CD4-positive, alpha-beta T cell (primary cell): ENCODE results near the gene ING3. TPM values are rescaled to one million over a fixed set of nuclear protein-coding genes. Genes with fewer than 3 reads are reported as not detected.

Experiments
- ATAC-seq: fragments of 200-7000 bp; cut with Tn5 transposase; one replicate; pipeline ENCODE4 v1.10.0; 2022; ENCODE audit warnings: mild to moderate bottlenecking; ENCODE audit not compliant: poor library complexity
- CTCF ChIA-PET: fragments of 350-600 bp; sonication (Branson Sonifier 250); formaldehyde crosslinking; loops from one replicate; lab custom pipeline; 2021; ENCODE audit warnings: antibody characterized with exemption, inconsistent platforms; lab: Charles Lee
- POLR2A ChIA-PET: fragments of 350-600 bp; sonication (Branson Sonifier 250); formaldehyde crosslinking; loops from one replicate; lab custom pipeline; 2021; ENCODE audit warnings: antibody characterized with exemption, inconsistent platforms; lab: Charles Lee
- DNase-seq, 14 experiments: peaks; one replicate each; pipeline ENCODE4 v3.0.0-alpha.2; 2013 to 2020; ENCODE audit warnings: mixed read lengths in 2 of 14
- H3K27ac ChIP-seq, 2 donors: one replicate each; pipeline versions ENCODE4 v1.5.1 to v1.7.0; 2013; ENCODE audit warnings: low read length in 2 of 2, low read depth in 1 of 2, mild to moderate bottlenecking in 1 of 2
- H3K27me3 ChIP-seq, 2 experiments: 1 replicate in 1 of 2; 2 replicates in 1 of 2; pipeline versions ENCODE4 v1.6.1 to v1.7.0; 2013; ENCODE audit warnings: low read length in 2 of 2, control low read depth in 1 of 2, mild to moderate bottlenecking in 1 of 2, moderate library complexity in 1 of 2; ENCODE audit not compliant: insufficient read depth in 2 of 2, control insufficient read depth in 1 of 2
- H3K36me3 ChIP-seq: one replicate; pipeline ENCODE4 v1.6.1; 2013; ENCODE audit warnings: low read length, control low read depth; ENCODE audit not compliant: insufficient read depth
- H3K4me1 ChIP-seq: one replicate; pipeline ENCODE4 v1.6.1; 2013; ENCODE audit warnings: low read length, control low read depth; ENCODE audit not compliant: insufficient read depth
- H3K4me3 ChIP-seq: one replicate; pipeline ENCODE4 v1.5.1; 2013; ENCODE audit warnings: mild to moderate bottlenecking, low read length, moderate library complexity
- H3K9me3 ChIP-seq, 2 experiments: 1 replicate in 1 of 2; 2 replicates in 1 of 2; pipeline versions ENCODE4 v1.6.1 to v1.7.0; 2013; ENCODE audit warnings: low read length in 2 of 2, mild to moderate bottlenecking in 2 of 2, control low read depth in 1 of 2, moderate library complexity in 1 of 2; ENCODE audit not compliant: control insufficient read depth in 1 of 2, insufficient read depth in 1 of 2
- H3K27ac Mint-ChIP-seq: one replicate; pipeline ENCODE4 v1.8.0; 2020; ENCODE audit warnings: mixed read lengths
- H3K27me3 Mint-ChIP-seq: one replicate; pipeline ENCODE4 v1.8.0; 2021; ENCODE audit warnings: mixed read lengths
- H3K36me3 Mint-ChIP-seq: one replicate; pipeline ENCODE4 v1.8.0; 2021; ENCODE audit warnings: low read depth, mixed read lengths
- H3K4me1 Mint-ChIP-seq: one replicate; pipeline ENCODE4 v1.8.0; 2021; ENCODE audit warnings: low read depth, mixed read lengths
- H3K4me3 Mint-ChIP-seq: one replicate; pipeline ENCODE4 v1.8.0; 2020; ENCODE audit warnings: mild to moderate bottlenecking, mixed read lengths
- H3K9me3 Mint-ChIP-seq: one replicate; pipeline ENCODE4 v1.8.0; 2020; ENCODE audit warnings: mixed read lengths
- CTCF ChIP-seq: fragments of 200-600 bp; IDR thresholded peaks from one replicate; pipeline ENCODE4 v1.8.0; 2022; ENCODE audit warnings: antibody characterized with exemption, mild to moderate bottlenecking
- intact Hi-C, 2 experiments: fragments of 100-400 bp; cut with DNase I in 1 of 2; cut with micrococcal nuclease in 1 of 2; formaldehyde crosslinking; loops; one replicate each; pipeline versions ENCODE4 v1.15.1 to v1.9.0; 2023 to 2025; cut with DNase I, micrococcal nuclease
- total RNA-seq, 174 experiments: library from RNA in 2 of 174; stranded (reverse) in 2 of 174; gene quantifications; one replicate each; pipeline ENCODE4 v1.2.3 and lab custom pipeline; 2021 to 2026

ING3 gene
- total RNA-seq, 2 experiments from 2014 or later, result 37.9 to 39.3 TPM

GRCh38 chr7:120926943-120927346, 23.6 kb upstream of the ING3 start:
- no peak for DNase-seq
- H3K9me3 ChIP-seq, result no peaks in the 10 kb centered on the region
- H3K9me3 Mint-ChIP-seq, result no peaks in the 10 kb centered on the region
- H3K27ac ChIP-seq, result no peak overlapping the region
- CTCF ChIA-PET, result no interaction called here
- POLR2A ChIA-PET, result no interaction called here
- peaks cover 46% of the 10 kb centered on the region for H3K27me3 Mint-ChIP-seq
- no peak overlapping the region for H3K27ac Mint-ChIP-seq
- no peak overlapping the region for H3K4me3 ChIP-seq
- TF ChIP-seq CTCF, result no peak
- no peak for ATAC-seq
- no peaks in the 10 kb centered on the region for H3K36me3 Mint-ChIP-seq
- no peaks in the 10 kb centered on the region for H3K4me1 Mint-ChIP-seq
- H3K27me3 ChIP-seq, result no peaks in the 10 kb centered on the region
- H3K4me1 ChIP-seq, result no peaks in the 10 kb centered on the region
- intact Hi-C loops, result no loop called here
- no peaks in the 10 kb centered on the region for H3K36me3 ChIP-seq
- no peak overlapping the region for H3K4me3 Mint-ChIP-seq

GRCh38 chr7:120927454-120928103, 23.0 kb upstream of the ING3 start:
- Mint-ChIP-seq H3K36me3 (no peaks in the 10 kb centered on the region), H3K4me1 (no peaks in the 10 kb centered on the region), H3K4me3 (no peak overlapping the region), H3K27me3 (peaks cover 44% of the 10 kb centered on the region), H3K9me3 (no peaks in the 10 kb centered on the region), H3K27ac (no peak overlapping the region)
- H3K4me1 ChIP-seq, result no peaks in the 10 kb centered on the region
- intact Hi-C loops, result no loop called here
- no peak for DNase-seq
- ChIA-PET POLR2A (no interaction called here), CTCF (no interaction called here)
- H3K4me3 ChIP-seq, result no peak overlapping the region
- TF ChIP-seq CTCF, result no peak
- no peaks in the 10 kb centered on the region for H3K9me3 ChIP-seq
- no peaks in the 10 kb centered on the region for H3K27me3 ChIP-seq
- ATAC-seq, result no peak
- no peaks in the 10 kb centered on the region for H3K36me3 ChIP-seq
- no peak overlapping the region for H3K27ac ChIP-seq

GRCh38 chr7:120931243-120931642, 19.3 kb upstream of the ING3 start:
- DNase-seq, result no peak
- Mint-ChIP-seq H3K4me3 (no peak overlapping the region), H3K4me1 (no peaks in the 10 kb centered on the region), H3K27ac (no peak overlapping the region), H3K27me3 (peaks cover 25% of the 10 kb centered on the region), H3K9me3 (no peaks in the 10 kb centered on the region), H3K36me3 (no peaks in the 10 kb centered on the region)
- no peak overlapping the region for H3K4me3 ChIP-seq
- H3K9me3 ChIP-seq, result no peaks in the 10 kb centered on the region
- intact Hi-C loops, result no loop called here
- H3K36me3 ChIP-seq, result no peaks in the 10 kb centered on the region
- no peaks in the 10 kb centered on the region for H3K27me3 ChIP-seq
- ChIA-PET CTCF (no interaction called here), POLR2A (no interaction called here)
- TF ChIP-seq CTCF, result no peak
- no peak for ATAC-seq
- H3K4me1 ChIP-seq, result no peaks in the 10 kb centered on the region
- no peak overlapping the region for H3K27ac ChIP-seq
